GM18868 (cell line): ENCODE data around the gene CD2AP.
"Not testable (repeated sequence)": the region's sequence is repeated elsewhere in the genome, so short reads cannot be mapped to it uniquely, and the experiment has no call there.

ENCODE experiments used
- ATAC-seq: cut with Tn5 transposase; IDR thresholded peaks from one replicate; pipeline ENCODE4 v1.9.1; 2021; ENCODE audit warnings: mild to moderate bottlenecking, moderate library complexity; ENCODE audit not compliant: unreplicated experiment

CD2AP gene

GRCh38 chr6:47495954-47496545 is 18.5 kb downstream of the CD2AP start:
- ATAC-seq, result no peak

GRCh38 chr6:47496935-47497579 is 19.5 kb downstream of the CD2AP start:
- no peak for ATAC-seq

GRCh38 chr6:47502920-47503319 is 25.3 kb downstream of the CD2AP start:
- ATAC-seq, result no peak

GRCh38 chr6:47509937-47510336 is 32.3 kb downstream of the CD2AP start:
- no peak for ATAC-seq

GRCh38 chr6:47512872-47513271 is 35.3 kb downstream of the CD2AP start:
- no peak for ATAC-seq

- no peak for ATAC-seq
Observed at GRCh38 chr6:47519279-47519678, 41.7 kb downstream of the CD2AP start.

GRCh38 chr6:47520282-47520681 is 42.7 kb downstream of the CD2AP start:
- no peak for ATAC-seq

- ATAC-seq, result no peak
Observed at GRCh38 chr6:47521961-47522360, 44.4 kb downstream of the CD2AP start.

GRCh38 chr6:47524136-47524845 is 46.7 kb downstream of the CD2AP start:
- ATAC-seq, result no peak

- ATAC-seq, result no peak
Observed at GRCh38 chr6:47525330-47526057, 47.9 kb downstream of the CD2AP start.

GRCh38 chr6:47527274-47527673 is 49.7 kb downstream of the CD2AP start:
- ATAC-seq, result no peak

- ATAC-seq, result no peak
Observed at GRCh38 chr6:47529734-47530133, 52.1 kb downstream of the CD2AP start.

- no peak for ATAC-seq
Observed at GRCh38 chr6:47532981-47533585, 55.5 kb downstream of the CD2AP start.

- ATAC-seq, result no peak
Observed at GRCh38 chr6:47534063-47534462, 56.5 kb downstream of the CD2AP start.

- peak; percentile 58 for ATAC-seq
Observed at GRCh38 chr6:47535316-47536225, 58.0 kb downstream of the CD2AP start.

GRCh38 chr6:47536816-47537401 is 59.3 kb downstream of the CD2AP start:
- ATAC-seq, result peak; percentile 71

- ATAC-seq, result no peak
Observed at GRCh38 chr6:47545223-47545622, 67.6 kb downstream of the CD2AP start.

GRCh38 chr6:47551670-47552069 is 74.1 kb downstream of the CD2AP start:
- ATAC-seq, result no peak

GRCh38 chr6:47552319-47552718 is 74.7 kb downstream of the CD2AP start:
- no peak for ATAC-seq

- ATAC-seq, result not testable (repeated sequence)
Observed at GRCh38 chr6:47553243-47553642, 75.7 kb downstream of the CD2AP start.
